ENCODE measurements around the gene LATS2. TPM values are rescaled to one million over a fixed set of nuclear protein-coding genes. Genes with fewer than 3 reads are reported as not detected.
A peak's percentile ranks its signal among the peaks of the same experiment; 100 is the strongest.

The LATS2 gene
- total RNA-seq: 48.7 TPM
- long read RNA-seq, partial matches to known transcripts: 11 of 29 reads
- long read RNA-seq, other reads (novel, unspliced or antisense): 18 of 29 reads

DNA sequence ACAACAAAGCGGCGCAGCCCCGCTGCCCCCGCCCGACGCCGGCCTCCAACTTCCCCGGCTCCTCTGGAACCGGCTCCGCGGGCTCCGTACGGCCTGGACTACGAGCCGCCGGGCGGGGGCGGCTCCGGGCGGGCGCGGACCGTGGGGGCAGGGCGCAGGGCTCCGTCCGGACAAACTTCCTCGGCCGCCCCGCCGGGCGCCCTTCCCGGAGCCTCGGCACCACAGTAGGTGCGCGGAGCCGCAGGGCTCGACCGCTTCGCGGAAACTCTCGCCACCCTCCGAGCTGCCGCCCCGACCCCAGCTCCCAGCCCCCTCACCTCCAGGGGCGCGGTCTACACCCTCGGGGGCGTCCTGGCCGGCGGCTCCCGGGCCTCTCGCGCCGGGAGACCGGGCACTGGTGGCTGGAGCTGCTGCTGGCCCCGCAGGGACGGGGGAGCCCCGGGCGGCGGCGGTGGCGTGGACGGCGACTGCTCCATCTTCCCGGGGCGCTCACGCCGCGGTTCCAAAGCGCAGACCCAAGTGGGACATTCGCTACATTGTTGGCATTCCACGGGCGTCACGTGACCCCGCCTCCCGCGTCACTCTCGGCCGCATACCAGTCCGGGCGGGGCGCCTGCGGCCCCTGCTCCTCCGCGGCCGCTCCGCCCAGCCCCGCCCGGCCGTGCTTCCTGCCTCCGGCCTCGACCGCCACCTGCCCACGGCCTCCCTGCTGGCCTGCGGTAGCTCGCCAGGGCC lies at the start of gene LATS2:
Gene LATS2 (minus strand): TSS at position 558 of the 735 bp plus-strand sequence. CDS start 15,560 bp downstream, outside the sequence.
- DNase-seq (ENCODE audit: low spot score): peak; percentile 99

DNA sequence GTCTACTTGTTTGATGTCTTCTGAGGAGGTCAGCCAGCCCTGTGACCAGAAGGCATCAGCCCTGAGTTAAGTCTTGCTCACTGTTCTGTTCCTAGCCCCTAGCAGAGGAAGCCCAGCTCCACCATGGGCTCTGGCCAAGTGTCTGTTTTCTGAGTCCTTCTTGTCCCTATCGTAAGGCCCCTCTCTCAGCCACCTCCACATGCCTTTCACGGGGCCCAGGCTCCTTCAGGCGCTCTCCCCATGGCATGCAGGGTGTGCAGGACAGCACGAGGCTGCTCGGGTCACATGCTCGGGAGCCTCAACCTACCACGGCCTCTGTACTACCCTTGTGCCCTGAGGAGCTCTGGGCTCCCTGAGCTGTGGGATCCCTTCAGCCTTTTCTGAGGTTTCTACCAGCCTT lies 47.8 kb upstream of the LATS2 start:
- DNase-seq (ENCODE audit: low spot score): peak; percentile 75

DNA sequence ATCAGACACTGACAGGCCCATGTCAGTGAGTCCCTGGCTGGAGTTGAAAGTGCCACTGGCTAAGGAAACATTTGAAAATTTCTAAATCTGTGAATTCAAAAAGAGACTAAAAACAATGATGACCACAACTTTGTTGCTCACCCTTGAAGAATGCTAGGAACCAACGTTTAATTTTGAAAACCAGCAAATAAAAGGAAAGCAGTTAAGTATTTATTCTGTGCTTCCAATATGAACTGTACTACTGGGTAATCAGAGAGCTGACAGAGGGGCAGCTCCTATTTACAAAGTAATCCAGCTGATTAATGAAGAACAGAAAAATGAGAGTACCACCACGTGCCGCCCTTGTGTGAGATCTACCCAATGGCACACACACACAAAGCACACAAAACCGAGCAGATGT lies 44.7 kb upstream of the LATS2 start:
- peak; percentile 11 for DNase-seq (ENCODE audit: low spot score)

DNA sequence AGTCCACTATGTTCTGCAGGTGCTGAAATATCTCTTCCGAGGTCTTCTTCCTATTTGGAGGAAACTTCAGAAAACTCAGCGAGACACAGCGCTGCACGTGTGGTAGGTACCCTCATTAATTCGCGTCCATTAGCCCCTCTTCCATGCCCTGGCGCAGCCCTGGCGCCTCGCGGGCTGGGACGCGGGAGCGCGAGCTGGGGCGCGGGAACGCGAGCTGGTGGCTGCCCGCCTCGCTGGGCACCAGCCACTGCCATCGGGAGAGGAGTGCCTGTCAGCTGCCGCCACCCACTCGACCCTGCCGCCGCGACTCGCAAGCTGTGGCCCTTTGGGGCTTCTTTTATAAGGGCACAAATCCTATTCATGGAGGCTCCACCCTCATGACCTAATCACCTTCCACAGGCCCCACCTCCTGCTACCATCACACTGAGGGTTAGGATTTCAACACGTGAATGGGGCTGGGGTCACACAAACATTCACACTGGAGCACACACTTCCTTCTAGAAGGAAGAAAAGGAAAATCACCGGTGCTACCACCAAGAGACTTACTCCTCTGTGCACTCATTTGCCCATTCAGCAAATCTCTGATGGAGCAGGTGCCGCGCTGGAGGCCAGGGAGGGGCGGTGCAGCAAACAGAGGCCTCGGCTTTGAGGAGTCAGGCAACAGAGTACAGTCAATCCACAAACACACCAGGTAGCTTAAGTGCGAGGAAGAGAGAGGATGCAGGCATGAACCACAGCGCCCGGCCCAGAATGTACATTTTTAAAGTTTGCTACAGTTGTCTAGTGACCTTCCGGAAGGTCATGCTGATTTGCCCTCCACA lies 43.0 kb upstream of the LATS2 start:
- no peak for DNase-seq (ENCODE audit: low spot score)

DNA sequence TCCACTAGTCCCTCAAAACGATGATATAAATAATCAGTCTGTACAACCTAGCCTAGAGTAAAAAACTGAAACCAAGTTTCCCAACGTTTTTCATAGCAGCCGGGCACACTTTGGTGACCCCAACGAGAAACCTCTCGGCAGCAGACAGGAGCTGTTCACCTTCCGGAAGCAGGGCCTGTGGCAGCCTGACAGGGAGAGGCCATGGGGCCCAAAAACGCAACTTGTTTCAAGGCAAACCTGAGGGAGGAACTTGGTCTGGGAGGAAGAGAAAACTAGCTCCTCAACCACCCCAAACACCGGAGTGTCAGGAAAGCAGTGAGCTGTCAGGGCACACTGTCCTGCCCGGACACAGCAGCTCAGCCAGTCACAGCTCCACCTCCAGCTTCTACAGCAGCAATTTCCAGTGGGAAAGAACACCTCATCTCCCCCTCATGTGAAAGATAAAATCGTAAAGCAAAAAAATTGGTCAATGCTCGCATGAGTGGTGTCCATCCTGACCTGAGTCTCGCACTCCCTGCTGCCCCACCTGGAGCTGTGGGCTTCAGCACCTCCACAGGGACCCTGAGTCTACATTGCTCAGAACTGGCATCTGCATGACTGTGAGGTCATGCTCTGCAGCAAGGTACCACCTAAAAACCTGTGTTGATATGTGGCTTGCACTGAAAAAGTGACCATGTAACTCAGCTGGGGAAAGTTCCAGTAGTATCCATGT lies 40.6 kb upstream of the LATS2 start:
- no peak for DNase-seq (ENCODE audit: low spot score)

DNA sequence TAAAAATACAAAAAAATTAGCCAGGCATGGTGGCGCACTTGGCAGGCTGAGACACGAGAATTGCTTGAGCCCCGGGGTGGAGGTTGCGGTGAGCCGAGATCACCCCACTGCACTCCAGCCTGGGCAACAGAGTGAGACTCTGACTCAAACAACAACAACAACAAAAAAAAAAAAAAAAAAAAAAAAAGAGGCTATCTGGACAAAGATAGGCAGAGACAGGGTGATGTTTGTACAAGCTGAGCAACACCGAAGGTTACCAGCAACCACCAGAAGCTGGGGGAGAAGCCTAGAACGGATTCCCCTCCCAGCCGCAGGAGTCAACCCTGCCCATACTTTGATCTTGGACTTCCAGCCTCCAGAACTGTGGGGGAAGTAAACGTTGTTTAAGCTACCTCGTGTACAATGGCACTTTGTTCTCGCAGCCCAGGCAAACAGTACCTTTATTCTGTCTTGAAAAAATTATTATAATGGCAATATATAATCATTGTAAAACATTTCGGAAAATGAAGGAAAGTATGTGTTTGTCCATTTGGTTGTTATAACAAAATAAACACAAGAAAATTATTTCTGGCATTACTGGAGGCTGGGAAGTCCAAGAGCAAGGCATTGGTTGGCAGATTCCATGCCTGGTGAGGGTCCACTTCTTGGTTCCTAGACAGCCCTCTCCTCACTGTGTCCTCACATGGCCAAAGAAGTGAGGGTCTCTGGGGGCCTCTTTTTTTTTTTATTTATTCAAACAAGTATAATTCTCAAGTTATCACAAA lies 39.8 kb upstream of the LATS2 start:
- DNase-seq (ENCODE audit: low spot score): no peak

DNA sequence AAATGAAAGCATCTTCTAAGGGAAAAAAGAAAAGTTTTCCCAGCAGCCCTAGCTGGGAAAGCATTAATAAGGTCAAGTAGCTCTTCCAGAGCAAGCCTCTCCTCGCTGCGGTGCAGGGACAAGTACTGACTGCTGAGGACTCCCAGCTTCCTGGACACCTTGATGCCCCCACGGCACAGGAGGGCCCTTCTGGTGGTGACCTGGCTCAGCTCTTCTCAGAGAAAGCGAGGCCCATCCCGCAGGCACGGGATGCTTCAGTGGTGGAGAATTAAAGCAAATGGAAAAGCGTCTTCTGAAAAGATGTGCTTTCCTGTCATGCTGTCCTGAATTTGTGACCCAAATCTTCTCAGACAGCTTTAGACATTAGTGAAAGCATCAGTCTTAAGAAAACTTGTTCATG lies 38.8 kb upstream of the LATS2 start:
- no peak for DNase-seq (ENCODE audit: low spot score)

DNA sequence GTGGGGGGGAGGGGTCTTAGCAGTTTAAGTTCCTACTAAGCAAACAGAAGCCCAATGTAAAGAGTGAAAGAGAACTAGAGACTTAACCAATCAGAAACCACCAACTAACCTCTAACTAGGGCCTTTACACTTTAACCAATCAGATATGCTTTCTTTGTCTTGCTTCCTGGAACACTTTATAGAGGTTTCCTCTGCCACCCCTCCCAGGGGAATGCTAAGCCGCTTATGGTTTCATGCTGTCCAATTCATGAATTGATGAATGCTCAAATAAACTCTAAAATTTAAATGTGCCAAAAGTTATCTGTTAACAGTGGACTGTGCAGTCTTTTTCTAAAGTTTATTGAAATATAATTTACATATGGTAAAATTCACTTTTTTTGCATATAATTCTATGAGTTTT lies 33.9 kb upstream of the LATS2 start:
- no peak for DNase-seq (ENCODE audit: low spot score)

DNA sequence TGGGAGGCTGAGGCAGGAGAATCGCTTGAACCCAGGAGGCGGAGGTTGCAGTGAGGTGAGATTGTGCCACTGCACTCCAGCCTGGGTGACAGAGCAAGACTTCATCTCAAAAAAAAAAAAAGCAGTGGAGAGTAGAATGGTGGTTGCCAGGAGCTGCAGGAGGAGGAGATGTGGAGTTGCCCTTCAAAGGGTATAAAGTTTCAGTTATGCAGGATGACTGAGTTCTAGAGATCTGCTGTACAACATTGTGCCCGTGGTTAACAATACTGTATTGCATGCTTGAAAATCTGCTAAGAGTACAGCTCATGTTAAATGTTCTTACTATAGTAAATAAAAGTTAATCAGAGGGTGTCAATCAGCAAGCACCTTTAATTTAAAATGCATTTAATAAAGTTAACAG lies 28.4 kb upstream of the LATS2 start:
- DNase-seq (ENCODE audit: low spot score): no peak

DNA sequence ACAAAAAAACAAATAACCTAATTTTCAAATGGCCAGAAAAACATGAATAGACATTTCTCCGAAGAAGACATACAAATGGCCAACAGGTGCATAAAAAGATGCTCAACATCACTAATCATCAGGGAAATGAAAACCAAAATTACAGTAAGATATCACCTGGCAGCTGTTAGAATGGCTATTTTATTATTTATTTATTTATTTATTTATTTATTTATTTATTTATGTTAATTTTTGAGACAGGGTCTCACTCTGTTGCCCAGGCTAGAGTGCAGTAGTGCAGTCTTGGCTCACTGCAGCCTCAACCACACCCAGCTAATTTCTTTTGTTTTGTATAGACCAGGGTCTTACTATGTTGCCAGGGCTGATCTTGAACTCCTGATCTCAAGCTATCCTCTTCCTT lies 27.1 kb upstream of the LATS2 start:
- no peak for DNase-seq (ENCODE audit: low spot score)

DNA sequence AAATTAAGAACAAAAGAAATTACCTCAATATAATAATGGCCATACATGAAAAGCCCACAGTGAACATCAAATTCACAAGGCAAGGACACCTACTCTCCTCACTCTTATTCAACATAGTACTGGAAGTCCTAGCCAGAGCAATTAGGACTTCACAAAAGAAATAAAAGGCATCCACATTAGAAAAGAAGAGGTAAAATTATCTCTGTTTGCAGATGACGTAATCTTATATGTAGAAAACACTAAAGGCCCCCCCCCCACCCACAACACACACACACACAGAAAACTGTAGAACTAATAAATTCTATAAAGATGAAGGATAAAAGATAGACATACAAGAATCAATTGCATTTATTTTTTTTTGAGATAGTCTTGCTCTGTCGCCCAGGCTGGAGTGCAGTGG lies 25.5 kb upstream of the LATS2 start:
- DNase-seq (ENCODE audit: low spot score): no peak

DNA sequence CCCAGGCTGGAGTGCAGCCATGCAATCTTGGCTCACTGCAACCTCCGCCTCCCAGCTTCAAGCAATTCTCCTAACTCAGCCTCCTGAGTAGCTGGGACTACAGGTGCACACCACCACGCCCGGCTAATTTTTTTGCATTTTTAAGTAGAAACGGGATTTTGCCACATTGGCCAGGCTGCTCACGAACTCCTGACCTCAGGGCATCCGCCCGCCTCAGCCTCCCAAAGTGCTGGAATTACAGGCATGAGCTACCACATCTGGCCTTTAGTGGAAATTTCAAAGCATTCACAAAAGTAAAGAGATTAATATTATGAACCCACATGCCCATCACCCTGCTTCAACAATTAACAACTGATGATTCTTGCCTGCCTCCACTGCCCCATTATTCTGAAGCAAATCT lies 20.5 kb upstream of the LATS2 start:
- DNase-seq (ENCODE audit: low spot score): no peak

DNA sequence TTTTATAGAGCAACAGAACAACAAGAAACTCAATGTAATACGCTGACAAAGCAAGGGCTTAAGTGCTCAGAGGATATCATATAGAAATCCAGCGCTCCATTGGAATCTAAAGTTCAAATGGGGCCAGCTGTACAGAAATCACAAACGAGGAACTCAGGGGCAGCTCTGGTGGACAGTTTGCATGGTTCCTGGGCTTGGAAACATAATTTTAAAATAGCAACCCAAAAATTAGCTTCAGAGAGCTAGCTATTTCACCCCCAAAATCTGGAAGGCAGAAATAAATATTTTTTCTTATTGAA lies 19.2 kb upstream of the LATS2 start:
- DNase-seq (ENCODE audit: low spot score): no peak

DNA sequence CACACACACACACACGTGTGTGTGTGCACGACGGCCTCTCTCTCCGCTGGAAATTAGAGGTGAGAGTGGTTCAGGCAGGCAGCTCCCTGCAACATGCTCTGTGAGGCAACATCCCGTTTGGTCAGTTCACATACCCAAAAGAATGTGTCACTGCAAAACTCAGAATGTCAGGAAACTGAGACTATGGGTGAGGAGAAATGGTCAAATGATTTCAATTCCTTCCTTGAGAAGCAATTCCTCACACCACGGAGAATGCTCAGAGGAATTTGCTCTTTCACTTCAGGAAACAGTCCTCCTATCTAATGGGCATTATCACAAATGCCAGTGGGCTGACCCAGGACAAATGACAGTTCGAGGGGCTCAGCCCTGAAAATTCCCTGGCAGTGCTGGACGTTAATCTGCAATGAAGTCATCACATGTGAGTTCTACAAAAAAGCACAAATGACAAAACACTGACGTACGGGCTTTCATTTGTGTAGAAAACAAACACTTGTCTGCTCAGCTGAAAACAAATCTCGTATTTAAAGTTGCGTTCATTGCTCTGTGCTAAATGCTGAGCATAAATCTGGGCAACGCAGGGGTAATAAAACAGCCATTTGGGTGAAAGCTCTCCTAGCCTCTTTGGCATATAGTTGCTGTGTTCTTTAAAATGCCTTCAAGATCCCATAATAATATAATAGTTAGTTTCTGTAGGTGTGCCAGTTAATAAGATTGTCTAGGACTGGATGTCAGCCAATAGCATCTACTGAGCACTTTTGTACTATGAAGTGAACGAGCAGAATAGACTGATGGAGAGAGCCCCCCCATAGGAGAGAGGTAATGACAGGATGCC lies 18.6 kb upstream of the LATS2 start:
- no peak for DNase-seq (ENCODE audit: low spot score)

DNA sequence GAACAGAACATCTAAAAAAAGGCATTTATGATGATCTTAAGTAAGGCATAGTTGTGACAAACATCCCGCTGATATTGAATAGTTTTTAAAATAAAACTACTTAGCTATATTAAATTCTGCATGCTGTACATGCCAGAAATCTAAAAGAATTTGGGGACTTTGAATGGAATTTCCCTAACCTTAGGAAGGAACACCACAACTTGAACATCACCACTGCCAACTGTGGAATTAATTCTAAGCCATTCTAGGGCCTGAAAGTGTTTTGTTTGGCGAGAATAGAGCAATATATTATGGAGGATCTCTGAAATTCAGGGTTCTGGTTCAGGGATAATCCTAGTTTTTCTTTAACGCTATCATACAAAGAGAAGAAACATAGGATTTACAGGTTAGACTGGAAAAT lies 17.8 kb upstream of the LATS2 start:
- no peak for DNase-seq (ENCODE audit: low spot score)

DNA sequence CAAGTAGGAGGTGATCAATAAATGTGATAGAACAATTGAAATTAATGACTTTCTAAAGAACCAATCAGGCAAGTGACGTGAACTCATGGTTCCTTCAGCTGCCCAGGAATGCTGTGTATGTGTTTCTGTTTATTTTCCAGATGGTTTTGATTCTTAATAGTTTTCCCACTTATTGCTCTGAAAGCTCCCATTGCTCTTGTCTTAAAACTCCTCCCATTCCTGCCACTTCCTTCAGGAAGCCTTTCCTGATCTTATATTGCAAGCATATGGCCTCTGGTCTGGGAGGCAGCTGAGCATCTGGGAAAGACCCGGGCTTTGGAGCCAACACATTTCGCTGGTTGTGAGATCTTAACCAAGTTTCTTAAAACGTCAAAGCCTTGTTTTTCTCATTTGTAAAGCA lies 17.1 kb upstream of the LATS2 start:
- DNase-seq (ENCODE audit: low spot score): no peak

DNA sequence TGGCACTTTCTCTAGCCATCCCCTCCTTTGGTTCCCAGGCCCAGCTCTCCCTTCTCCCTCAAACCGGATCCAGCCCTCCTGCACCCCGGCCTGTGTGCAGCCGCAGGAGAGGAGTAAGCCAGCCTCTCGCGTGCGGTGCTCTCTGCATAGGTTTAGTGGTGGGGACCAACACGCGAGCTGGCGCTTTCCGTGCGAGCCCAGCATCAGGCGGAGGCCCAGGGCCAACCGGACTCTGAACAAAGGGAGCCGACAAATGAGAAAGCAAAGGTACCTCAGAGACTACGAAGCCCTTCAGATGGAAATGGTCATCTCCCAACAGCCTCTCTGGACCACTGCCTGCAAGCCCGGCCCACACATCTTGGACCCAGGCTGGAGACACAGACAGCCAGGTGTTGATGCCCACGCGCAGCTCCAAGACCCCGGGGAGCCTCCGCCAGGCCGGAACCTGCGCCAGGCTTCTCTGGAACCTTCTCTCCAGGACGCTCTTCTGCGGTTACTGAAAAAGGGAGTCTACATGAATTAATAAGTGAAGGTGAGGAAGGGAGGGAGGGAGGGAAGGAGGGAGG lies 16.5 kb upstream of the LATS2 start:
- DNase-seq (ENCODE audit: low spot score): no peak

DNA sequence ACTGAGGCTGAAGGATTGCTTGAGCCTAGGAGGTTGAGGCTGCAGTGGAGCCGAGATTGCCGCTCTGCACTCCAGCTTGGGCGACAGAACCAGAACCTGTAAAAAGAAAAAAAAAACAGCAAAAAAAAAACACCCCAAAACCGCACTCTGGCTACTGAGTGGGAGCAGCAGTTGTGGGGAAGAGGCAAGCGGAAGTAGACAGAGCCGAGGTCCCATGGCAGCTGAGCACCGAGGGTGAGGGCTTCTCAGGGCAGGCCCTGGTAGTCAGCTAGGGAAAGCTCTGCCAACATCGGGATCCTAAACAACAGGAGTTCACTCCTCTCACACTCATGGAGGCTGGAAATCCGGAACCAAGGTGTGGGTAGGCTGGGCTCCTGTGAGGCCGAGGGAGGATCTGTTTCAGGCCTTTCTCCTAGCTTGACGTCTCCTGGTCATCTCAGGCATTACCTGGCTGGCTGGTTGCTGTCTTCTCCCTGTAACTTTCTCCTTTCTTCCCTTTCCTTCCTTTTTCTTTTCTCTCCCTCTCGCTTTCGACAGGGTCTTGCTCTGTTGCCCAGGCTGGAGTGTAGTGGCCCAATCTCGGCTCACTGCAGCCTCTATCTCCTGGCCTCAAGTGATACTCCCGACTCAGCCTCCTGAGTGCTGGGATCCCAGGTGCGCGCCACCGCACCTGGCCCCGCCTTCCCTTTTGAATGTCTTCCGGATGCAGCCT lies 15.8 kb upstream of the LATS2 start:
- DNase-seq (ENCODE audit: low spot score): no peak

DNA sequence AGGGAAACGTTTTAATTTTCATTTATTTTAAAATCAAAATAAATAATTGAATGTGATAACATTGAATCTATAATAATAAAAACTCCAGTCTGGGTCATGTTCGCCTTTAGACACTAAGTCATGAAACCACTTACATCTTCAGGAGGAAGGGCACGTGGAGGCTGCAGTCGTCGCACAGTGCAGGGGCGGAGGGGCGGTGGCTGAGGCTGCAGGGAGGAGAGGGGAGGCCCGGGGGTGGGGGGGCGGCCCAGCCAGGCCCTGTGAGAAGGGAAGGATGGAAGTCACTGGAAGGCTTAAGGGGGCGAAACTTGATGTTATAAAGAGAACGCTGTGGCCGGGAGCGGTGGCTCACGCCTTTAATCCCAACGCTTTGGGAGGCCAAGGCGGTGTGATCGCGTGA lies 14.9 kb upstream of the LATS2 start:
- DNase-seq (ENCODE audit: low spot score): no peak
